Panc1 (cell line): Measurements from ENCODE around the gene RAD9A. TPM values are rescaled to one million over a fixed set of nuclear protein-coding genes. Genes with fewer than 3 reads are reported as not detected.

Experiments used
- ATAC-seq: fragments of 200-7000 bp; cut with Tn5 transposase; 2 replicates; pipeline ENCODE4 v1.9.1; 2020; ENCODE audit warnings: mild to moderate bottlenecking, moderate library complexity
- BruUV-seq: library from RNA; stranded (reverse); fragments of 400-500 nt; replicated peaks from 2 replicates; lab custom pipeline; 2021; lab: Mats Ljungman, UMichigan
- CTCF ChIA-PET: fragments of 300-600 bp; sonication (Branson Sonifier 250); formaldehyde crosslinking; loops from one replicate; lab custom pipeline; 2022; ENCODE audit warnings: antibody characterized with exemption; lab: Charles Lee
- POLR2A ChIA-PET: fragments of 300-600 bp; sonication (Branson Sonifier 250); formaldehyde crosslinking; loops from one replicate; lab custom pipeline; 2022; ENCODE audit warnings: antibody characterized with exemption; lab: Charles Lee
- DNase-seq: peaks from one replicate; pipeline ENCODE4 v3.0.0-alpha.2; 2010; ENCODE audit warnings: low read depth, low spot score
- H3K27ac ChIP-seq: 2 replicates; pipeline ENCODE4 v1.5.1; 2011; ENCODE audit warnings: mild to moderate bottlenecking, low read length, inconsistent platforms
- H3K27me3 ChIP-seq: fragments of 200-500 bp; sonication (Bioruptor generic); 2 replicates; pipeline ENCODE4 v1.6.0; 2014; ENCODE audit warnings: low read length, inconsistent platforms; ENCODE audit not compliant: control insufficient read depth, insufficient read depth
- H3K36me3 ChIP-seq: fragments of 200-500 bp; sonication (Bioruptor generic); 2 replicates; pipeline ENCODE4 v1.5.1; 2014; ENCODE audit warnings: inconsistent platforms, mild to moderate bottlenecking, low read length, moderate library complexity; ENCODE audit not compliant: control insufficient read depth, insufficient read depth
- H3K4me1 ChIP-seq: 2 replicates; pipeline ENCODE4 v1.5.1; 2011; ENCODE audit warnings: inconsistent platforms, mild to moderate bottlenecking, low read length, moderate library complexity; ENCODE audit not compliant: control insufficient read depth, insufficient read depth
- H3K4me3 ChIP-seq, 2 experiments: 2 replicates each; pipeline ENCODE4 v1.5.1; 2011 to 2012; ENCODE audit warnings: low read depth in 2 of 2, low read length in 2 of 2, mild to moderate bottlenecking in 2 of 2, inconsistent platforms in 1 of 2, moderate library complexity in 1 of 2
- H3K9me3 ChIP-seq: fragments of 200-500 bp; sonication (Bioruptor generic); 2 replicates; pipeline ENCODE4 v1.5.1; 2014; ENCODE audit warnings: low read depth, mild to moderate bottlenecking, inconsistent platforms, low read length, moderate library complexity; ENCODE audit not compliant: control insufficient read depth, insufficient read depth
- CTCF ChIP-seq: fragments of 450-650 bp; IDR thresholded peaks from 2 replicates; pipeline ENCODE4 v1.5.1; 2017; ENCODE audit warnings: mild to moderate bottlenecking
- POLR2AphosphoS5 ChIP-seq: IDR thresholded peaks from 2 replicates; pipeline ENCODE4 v1.6.1; 2012; ENCODE audit warnings: mild to moderate bottlenecking, low read depth, low read length, moderate library complexity
- REST ChIP-seq, 2 experiments: IDR thresholded peaks; 2 replicates each; pipeline ENCODE4 v1.6.1; 2011 to 2012; ENCODE audit warnings: low read depth in 2 of 2, control low read depth in 1 of 2, low read length in 1 of 2, mild to moderate bottlenecking in 1 of 2, moderate library complexity in 1 of 2; ENCODE audit not compliant: insufficient read depth in 1 of 2
- SIN3A ChIP-seq: IDR thresholded peaks from 2 replicates; pipeline ENCODE4 v1.6.1; 2012; ENCODE audit warnings: low read depth, mild to moderate bottlenecking, low read length, moderate library complexity, borderline replicate concordance; ENCODE audit not compliant: insufficient read depth
- TCF7L2 ChIP-seq: IDR thresholded peaks from 2 replicates; pipeline ENCODE4 v1.6.1; 2011; ENCODE audit warnings: mild to moderate bottlenecking, low read depth, low read length, inconsistent platforms
- in situ Hi-C: cut with HindIII; loops from 2 replicates; pipeline ENCODE4 v1.10.0; 2016; ENCODE audit warnings: low sequenced_read_pairs, low pct_unique_long_range_greater_than_20kb
- intact Hi-C: fragments of 100-400 bp; cut with micrococcal nuclease; formaldehyde crosslinking; loops from one replicate; pipeline ENCODE4 v1.10.0; 2022; ENCODE audit not compliant: unreplicated experiment
- total RNA-seq: library from RNA; stranded (reverse); gene quantifications from one replicate; pipeline ENCODE4 v1.2.1, GENCODE V29; 2021; ENCODE audit not compliant: unreplicated experiment

Gene RAD9A
- total RNA-seq, 1 experiment from 2014 or later = 33.1 TPM

GRCh38 chr11:67387069-67387468 is 4.7 kb upstream of the RAD9A start:
- ChIA-PET POLR2A (interaction anchor here (0.7 to 1.1 kb wide), 2 partner anchors 14 to 52 kb away, joined by 6 to 14 read pairs; no protein-coding TSS in a partner anchor), CTCF (interaction anchor here (0.5 to 0.9 kb wide), 8 partner anchors 12 to 490 kb away, joined by 3 to 7 read pairs (median 4); partner anchors contain the start of gene CABP4)
- DNase-seq = no peak
- Histone ChIP-seq H3K27ac (no peak overlapping the region), H3K4me1 (peaks cover 15% of the 10 kb centered on the region), H3K36me3 (no peaks in the 10 kb centered on the region), H3K4me3 (no peak overlapping the region), H3K27me3 (no peaks in the 10 kb centered on the region), H3K9me3 (no peaks in the 10 kb centered on the region)
- intact Hi-C loops (loop anchor here (10.0 kb wide), 1 partner anchor 122 kb away; the partner anchor contains the start of gene GRK2), in situ Hi-C loops (no loop called here)
- no TSS peak for BruUV-seq
- no peak for ATAC-seq
- TF ChIP-seq POLR2AphosphoS5 (no peak), TCF7L2 (no peak), REST (IDR thresholded peaks at IDR 0.05; ENCODE audit: insufficient read depth in 1 of 2, low read depth in 2 of 2, low read length in 1 of 2) (no peak), SIN3A (no peak), CTCF (no peak)

- TF ChIP-seq REST (IDR thresholded peaks at IDR 0.05; ENCODE audit: insufficient read depth in 1 of 2, low read depth in 2 of 2, low read length in 1 of 2) = no peak
- TF ChIP-seq CTCF = no peak
- TF ChIP-seq SIN3A = no peak
- no peak for TF ChIP-seq TCF7L2
- TF ChIP-seq POLR2AphosphoS5 = no peak
- no TSS peak for BruUV-seq
- H3K27me3 ChIP-seq = no peaks in the 10 kb centered on the region
- peaks cover 11% of the 10 kb centered on the region for H3K4me1 ChIP-seq
- intact Hi-C loops (loop anchor here (10.0 kb wide), 1 partner anchor 123 kb away; the partner anchor contains the start of gene GRK2), in situ Hi-C loops (no loop called here)
- no peak overlapping the region for H3K27ac ChIP-seq
- no peaks in the 10 kb centered on the region for H3K9me3 ChIP-seq
- POLR2A ChIA-PET = interaction anchor here (0.7 to 1.1 kb wide), 2 partner anchors 15 to 360 kb away, joined by 6 to 18 read pairs; no protein-coding TSS in a partner anchor
- DNase-seq (no peak), ATAC-seq (no peak)
- no peak overlapping the region for H3K4me3 ChIP-seq
- CTCF ChIA-PET = interaction anchor here (0.5 kb wide), 1 partner anchor 297 kb away, joined by 3 read pairs; no protein-coding TSS in a partner anchor
- H3K36me3 ChIP-seq = no peaks in the 10 kb centered on the region
These were observed 4.3 kb upstream of the RAD9A start for GRCh38 chr11:67387518-67387917.
